Mesendoderm (in vitro differentiated cells): ENCODE measurements around the gene EIF4E1B.
A peak's percentile ranks its signal among the peaks of the same experiment; 100 is the strongest.

Experiments used
- DNase-seq: peaks from one replicate; pipeline ENCODE4 v3.0.0; 2013
- H2AK5ac ChIP-seq: 2 replicates; pipeline ENCODE4 v1.6.1; 2013; ENCODE audit warnings: low read length, inconsistent platforms
- H2BK120ac ChIP-seq: 2 replicates; pipeline ENCODE4 v1.6.1; 2013; ENCODE audit warnings: low read depth, mild to moderate bottlenecking, low read length, moderate library complexity, mixed read lengths
- H2BK15ac ChIP-seq: replicated peaks from 2 replicates; pipeline ENCODE4 v1.6.1; 2013; ENCODE audit warnings: low read depth, mild to moderate bottlenecking, moderate library complexity
- H2BK5ac ChIP-seq: 2 replicates; pipeline ENCODE4 v1.6.1; 2013; ENCODE audit warnings: low read length, inconsistent platforms
- H3K18ac ChIP-seq: 2 replicates; pipeline ENCODE4 v1.6.1; 2013; ENCODE audit warnings: mild to moderate bottlenecking, low read length, mixed read lengths
- H3K23ac ChIP-seq: one replicate; pipeline ENCODE4 v1.6.1; 2013; ENCODE audit warnings: low read length
- H3K27ac ChIP-seq: 2 replicates; pipeline ENCODE4 v1.5.1; 2013; ENCODE audit warnings: low read depth, mild to moderate bottlenecking, inconsistent platforms, low read length, moderate library complexity
- H3K27me3 ChIP-seq: 2 replicates; pipeline ENCODE4 v1.6.1; 2013; ENCODE audit warnings: low read length, control low read depth, mild to moderate bottlenecking, inconsistent platforms; ENCODE audit not compliant: insufficient read depth, poor library complexity
- H3K36me3 ChIP-seq: 2 replicates; pipeline ENCODE4 v1.6.1; 2013; ENCODE audit warnings: low read length, inconsistent platforms; ENCODE audit not compliant: control insufficient read depth, insufficient read depth
- H3K4ac ChIP-seq: one replicate; pipeline ENCODE4 v1.6.1; 2013; ENCODE audit warnings: low read depth, mild to moderate bottlenecking, low read length, moderate library complexity
- H3K4me1 ChIP-seq: 2 replicates; pipeline ENCODE4 v1.6.1; 2013; ENCODE audit warnings: low read depth, low read length, inconsistent platforms; ENCODE audit not compliant: control insufficient read depth
- H3K4me2 ChIP-seq: 2 replicates; pipeline ENCODE4 v1.6.1; 2013; ENCODE audit warnings: low read length
- H3K4me3 ChIP-seq: 2 replicates; pipeline ENCODE4 v1.5.1; 2013; ENCODE audit warnings: mild to moderate bottlenecking, low read length
- H3K56ac ChIP-seq: one replicate; pipeline ENCODE4 v1.6.1; 2013; ENCODE audit warnings: low read length
- H3K79me1 ChIP-seq: 2 replicates; pipeline ENCODE4 v1.6.1; 2013; ENCODE audit warnings: low read length, inconsistent platforms
- H3K79me2 ChIP-seq: 2 replicates; pipeline ENCODE4 v1.6.1; 2013; ENCODE audit warnings: mild to moderate bottlenecking, low read length; ENCODE audit not compliant: control insufficient read depth, insufficient read depth
- H3K9ac ChIP-seq: 2 replicates; pipeline ENCODE4 v1.6.1; 2013; ENCODE audit warnings: low read length, inconsistent platforms
- H4K5ac ChIP-seq: one replicate; pipeline ENCODE4 v1.6.1; 2013; ENCODE audit warnings: low read length
- H4K8ac ChIP-seq: one replicate; pipeline ENCODE4 v1.6.1; 2013; ENCODE audit warnings: low read depth, mild to moderate bottlenecking, control low read depth, low read length, moderate library complexity
- WGBS: extraction: QIAGEN DNeasy Blood & Tissue Kit; methylation state at CpG from one replicate; pipeline ENCODE4 v1.1.7; 2013; ENCODE audit warnings: low lambda C conversion rate, missing lambda C conversion rate; ENCODE audit not compliant: insufficient coverage; ENCODE audit errors: extremely low coverage; 5-methylcytosine and 5-hydroxymethylcytosine counted together

EIF4E1B gene

DNA sequence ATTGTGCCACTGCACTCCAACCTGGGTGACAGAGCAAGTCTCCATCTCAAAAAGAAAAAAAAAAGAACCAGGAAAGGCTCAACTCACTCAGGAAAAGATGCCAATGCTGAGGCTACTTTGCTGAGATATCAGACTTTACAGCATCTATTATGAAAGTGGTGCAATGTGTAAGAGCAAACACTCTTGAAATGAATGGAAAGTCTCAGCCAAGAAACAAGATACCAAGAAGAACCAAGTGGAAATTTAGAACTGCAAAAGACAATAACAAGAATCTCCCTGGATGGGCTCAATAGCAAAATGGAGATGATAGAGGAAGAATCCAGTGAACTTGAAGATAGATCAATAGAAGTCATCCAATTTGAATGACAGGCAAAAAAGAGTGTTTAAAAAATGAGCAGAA, 54.5 kb downstream of the EIF4E1B start:
- Histone ChIP-seq H3K27ac (no peak overlapping the region), H3K56ac (no peak overlapping the region), H3K79me1 (no peaks in the 10 kb centered on the region), H3K4me1 (peaks cover 5% of the 10 kb centered on the region), H4K5ac (no peak overlapping the region), H2BK15ac (no peak overlapping the region), H4K8ac (no peak overlapping the region), H2BK5ac (no peak overlapping the region), H3K9ac (no peak overlapping the region), H3K27me3 (no peaks in the 10 kb centered on the region), H3K79me2 (no peaks in the 10 kb centered on the region), H2BK120ac (no peak overlapping the region), H3K18ac (no peak overlapping the region), H3K23ac (no peak overlapping the region), H3K4me3 (no peak overlapping the region), H3K36me3 (no peaks in the 10 kb centered on the region), H3K4ac (no peak overlapping the region), H2AK5ac (no peak overlapping the region), H3K4me2 (no peak overlapping the region)
- DNase-seq = no peak

DNA sequence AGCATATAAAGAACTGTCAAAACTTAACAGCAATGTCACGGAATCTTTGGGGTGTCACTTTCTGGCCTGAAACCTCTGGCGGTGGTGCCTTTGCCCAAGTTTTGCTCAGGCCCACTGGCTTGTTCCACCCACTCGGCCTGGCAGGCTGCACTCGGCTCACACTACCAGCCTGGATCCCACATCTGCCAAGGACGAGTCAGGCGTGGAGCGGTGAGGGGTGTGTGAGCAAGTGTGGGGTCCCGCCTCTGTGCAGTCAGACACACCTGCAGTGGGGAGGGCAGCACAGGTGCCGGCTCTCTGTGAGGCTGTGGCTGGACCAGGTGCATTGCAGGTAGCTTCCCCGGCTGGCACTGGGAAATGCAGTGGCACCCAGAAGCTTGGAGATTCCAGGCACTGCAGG, 56.8 kb downstream of the EIF4E1B start:
- H3K27ac ChIP-seq = no peak overlapping the region
- H3K79me1 ChIP-seq = no peaks in the 10 kb centered on the region
- no peaks in the 10 kb centered on the region for H3K79me2 ChIP-seq
- no peak overlapping the region for H2BK120ac ChIP-seq
- no peaks in the 10 kb centered on the region for H3K36me3 ChIP-seq
- H2AK5ac ChIP-seq = no peak overlapping the region
- H3K27me3 ChIP-seq = no peaks in the 10 kb centered on the region
- no peak for DNase-seq
- H2BK15ac ChIP-seq = no peak overlapping the region
- no peak overlapping the region for H2BK5ac ChIP-seq
- H3K23ac ChIP-seq = no peak overlapping the region
- no peak overlapping the region for H3K4me3 ChIP-seq
- no peak overlapping the region for H3K4me2 ChIP-seq
- H3K9ac ChIP-seq = no peak overlapping the region
- no peak overlapping the region for H3K18ac ChIP-seq
- no peak overlapping the region for H3K4ac ChIP-seq
- WGBS = no CpG with 5 or more reads among the region's 10 CpGs
- peaks cover 5% of the 10 kb centered on the region for H3K4me1 ChIP-seq
- H4K8ac ChIP-seq = no peak overlapping the region
- H3K56ac ChIP-seq = no peak overlapping the region
- H4K5ac ChIP-seq = no peak overlapping the region

DNA sequence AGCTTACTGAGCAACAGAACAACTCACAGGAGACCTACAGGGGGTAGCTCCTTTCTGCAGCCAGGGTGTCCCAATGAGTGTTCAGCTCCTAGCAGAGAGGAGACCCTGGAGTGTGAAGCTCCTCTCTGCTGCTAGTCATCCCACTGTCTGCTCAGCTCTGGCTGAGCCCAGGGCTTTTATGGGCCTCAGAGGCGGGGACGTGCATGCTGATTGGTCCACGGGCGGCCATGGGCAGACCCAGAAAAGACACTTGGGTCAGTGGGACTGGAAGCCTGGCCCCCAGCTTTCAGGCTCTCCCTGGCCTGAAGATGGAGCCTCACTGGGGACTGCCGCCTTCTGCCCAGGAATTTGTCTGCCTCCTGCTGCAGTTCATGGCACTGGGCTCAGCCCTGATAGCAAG, 57.4 kb downstream of the EIF4E1B start:
- no peaks in the 10 kb centered on the region for H3K27me3 ChIP-seq
- peak; percentile 68 for DNase-seq
- no peak overlapping the region for H3K18ac ChIP-seq
- H3K4ac ChIP-seq = no peak overlapping the region
- H4K8ac ChIP-seq = no peak overlapping the region
- no peak overlapping the region for H2BK15ac ChIP-seq
- no peak overlapping the region for H2AK5ac ChIP-seq
- no peak overlapping the region for H3K9ac ChIP-seq
- H2BK5ac ChIP-seq = no peak overlapping the region
- no peaks in the 10 kb centered on the region for H3K79me1 ChIP-seq
- no peak overlapping the region for H2BK120ac ChIP-seq
- no peak overlapping the region for H3K23ac ChIP-seq
- no peak overlapping the region for H3K4me2 ChIP-seq
- H3K36me3 ChIP-seq = no peaks in the 10 kb centered on the region
- no peak overlapping the region for H4K5ac ChIP-seq
- no peak overlapping the region for H3K27ac ChIP-seq
- H3K4me3 ChIP-seq = no peak overlapping the region
- peaks cover 11% of the 10 kb centered on the region for H3K4me1 ChIP-seq
- no peaks in the 10 kb centered on the region for H3K79me2 ChIP-seq
- WGBS = no CpG with 5 or more reads among the region's 5 CpGs
- peak overlapping the region; percentile 39 for H3K56ac ChIP-seq

DNA sequence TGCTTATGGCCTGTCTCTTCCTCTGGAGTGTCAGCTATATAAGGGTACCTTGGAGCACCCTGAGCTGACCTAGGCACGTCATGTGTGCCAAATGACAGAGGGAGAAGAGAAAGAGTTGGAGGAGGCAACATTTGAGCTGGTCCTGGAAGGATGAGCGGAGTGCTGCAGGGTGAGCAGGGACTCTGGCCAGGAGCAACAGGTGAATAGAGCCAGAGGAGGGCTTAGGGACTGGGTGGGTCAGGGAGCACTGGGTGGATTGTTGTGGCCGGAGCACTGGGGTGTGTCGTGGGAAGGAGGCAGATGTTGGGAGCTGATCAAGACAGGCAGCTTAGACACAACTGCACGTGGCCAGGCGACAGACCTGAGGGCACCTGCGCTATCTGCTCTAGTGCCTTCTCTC, 60.4 kb downstream of the EIF4E1B start:
- WGBS = no CpG with 5 or more reads among the region's 7 CpGs
- no peak overlapping the region for H3K4me3 ChIP-seq
- no peak overlapping the region for H3K27ac ChIP-seq
- H2AK5ac ChIP-seq = no peak overlapping the region
- H3K23ac ChIP-seq = no peak overlapping the region
- H3K79me1 ChIP-seq = no peaks in the 10 kb centered on the region
- H2BK5ac ChIP-seq = no peak overlapping the region
- H3K18ac ChIP-seq = no peak overlapping the region
- no peak overlapping the region for H3K56ac ChIP-seq
- no peak overlapping the region for H2BK15ac ChIP-seq
- H2BK120ac ChIP-seq = no peak overlapping the region
- DNase-seq = no peak
- no peak overlapping the region for H3K4me2 ChIP-seq
- H3K4ac ChIP-seq = no peak overlapping the region
- no peaks in the 10 kb centered on the region for H3K27me3 ChIP-seq
- no peak overlapping the region for H4K5ac ChIP-seq
- no peaks in the 10 kb centered on the region for H3K79me2 ChIP-seq
- peaks cover 9% of the 10 kb centered on the region for H3K4me1 ChIP-seq
- no peak overlapping the region for H3K9ac ChIP-seq
- H3K36me3 ChIP-seq = no peaks in the 10 kb centered on the region
- H4K8ac ChIP-seq = no peak overlapping the region

DNA sequence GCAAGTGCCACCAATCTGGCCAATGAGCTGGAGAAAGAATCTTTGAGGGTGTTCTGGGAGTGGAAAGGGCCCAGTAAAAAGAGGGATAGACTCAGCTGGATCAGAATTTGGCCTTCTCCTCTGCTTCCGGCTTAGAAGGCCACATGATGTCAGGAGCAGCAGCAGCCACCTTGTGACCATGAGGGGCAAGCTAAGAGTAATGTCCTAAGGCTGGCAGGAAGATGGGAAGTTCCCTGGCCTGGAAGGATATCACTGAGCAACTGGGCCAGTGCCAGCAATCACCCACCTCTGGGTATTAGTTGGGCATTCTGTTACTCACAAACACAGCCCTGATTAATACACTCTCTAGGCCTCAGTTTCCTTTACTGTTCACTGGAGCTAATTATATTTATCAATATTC, 61.0 kb downstream of the EIF4E1B start:
- Histone ChIP-seq H2BK120ac (no peak overlapping the region), H3K27me3 (no peaks in the 10 kb centered on the region)
- WGBS = no CpG with 5 or more reads among the region's 1 CpG

DNA sequence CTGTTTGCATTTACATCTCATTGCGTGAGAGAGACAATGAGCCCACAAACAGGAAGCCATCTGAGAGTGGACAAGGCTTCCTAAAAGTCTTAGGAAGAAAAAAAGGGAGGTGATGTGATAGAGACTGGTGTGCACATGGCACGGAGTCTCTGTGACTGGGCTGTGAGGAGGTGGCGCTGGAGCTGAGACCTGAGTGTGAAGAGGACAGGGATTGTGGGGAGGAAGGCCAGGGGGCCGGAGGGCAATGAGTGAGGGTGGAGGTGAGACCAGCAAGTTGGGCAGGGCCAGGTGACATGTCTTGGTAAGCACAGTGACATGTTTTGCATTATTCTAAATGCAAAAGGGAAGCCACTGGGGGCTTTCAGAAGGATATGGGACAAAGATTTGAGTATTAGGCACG, 61.9 kb downstream of the EIF4E1B start:
- no peaks in the 10 kb centered on the region for H3K79me1 ChIP-seq
- no peak overlapping the region for H4K8ac ChIP-seq
- no peak for DNase-seq
- H3K9ac ChIP-seq = no peak overlapping the region
- H3K27me3 ChIP-seq = no peaks in the 10 kb centered on the region
- H3K56ac ChIP-seq = peak overlapping the region; percentile 22
- H3K27ac ChIP-seq = no peak overlapping the region
- H3K18ac ChIP-seq = no peak overlapping the region
- peaks cover 9% of the 10 kb centered on the region for H3K4me1 ChIP-seq
- no peak overlapping the region for H2BK15ac ChIP-seq
- no peak overlapping the region for H3K23ac ChIP-seq
- H3K4ac ChIP-seq = no peak overlapping the region
- H4K5ac ChIP-seq = no peak overlapping the region
- no peak overlapping the region for H2BK120ac ChIP-seq
- no peak overlapping the region for H3K4me3 ChIP-seq
- H2AK5ac ChIP-seq = no peak overlapping the region
- H3K36me3 ChIP-seq = no peaks in the 10 kb centered on the region
- no peak overlapping the region for H3K4me2 ChIP-seq
- no peak overlapping the region for H2BK5ac ChIP-seq
- H3K79me2 ChIP-seq = no peaks in the 10 kb centered on the region
- WGBS = no CpG with 5 or more reads among the region's 5 CpGs

More for the DNA sequence above, 61.0 kb downstream of the EIF4E1B start:
- Histone ChIP-seq H2AK5ac (no peak overlapping the region), H3K56ac (no peak overlapping the region), H3K23ac (no peak overlapping the region), H3K9ac (no peak overlapping the region), H3K18ac (no peak overlapping the region), H3K79me2 (no peaks in the 10 kb centered on the region), H3K79me1 (no peaks in the 10 kb centered on the region), H4K5ac (no peak overlapping the region), H3K4ac (no peak overlapping the region), H3K36me3 (no peaks in the 10 kb centered on the region), H3K4me3 (no peak overlapping the region), H3K27ac (no peak overlapping the region), H2BK5ac (no peak overlapping the region), H2BK15ac (no peak overlapping the region), H3K4me1 (peaks cover 9% of the 10 kb centered on the region), H3K4me2 (no peak overlapping the region), H4K8ac (no peak overlapping the region)
- no peak for DNase-seq
